Erythroblast (primary cell): ENCODE data around the gene OSCP1.

ENCODE experiments used
- GATA1 ChIP-seq: IDR thresholded peaks from 2 replicates; pipeline ENCODE4 v1.6.1; 2011; ENCODE audit warnings: low read depth, mild to moderate bottlenecking, control low read depth, low read length, moderate library complexity
- POLR2A ChIP-seq: IDR thresholded peaks from 2 replicates; pipeline ENCODE4 v1.6.1; 2011; ENCODE audit warnings: mild to moderate bottlenecking, low read length

- TF ChIP-seq POLR2A: no peak
- TF ChIP-seq GATA1: no peak
Observed at GRCh38 chr1:36476945-36477344, 26.7 kb upstream of the OSCP1 start.
